NCI-H1048 (cell line): ENCODE results near the gene HAAO.
A peak's percentile ranks its signal among the peaks of the same experiment; 100 is the strongest.

ENCODE experiments used
- DNase-seq: peaks from one replicate; lab custom pipeline; 2025; lab: John Stamatoyannopoulos, UW

The HAAO gene

DNA sequence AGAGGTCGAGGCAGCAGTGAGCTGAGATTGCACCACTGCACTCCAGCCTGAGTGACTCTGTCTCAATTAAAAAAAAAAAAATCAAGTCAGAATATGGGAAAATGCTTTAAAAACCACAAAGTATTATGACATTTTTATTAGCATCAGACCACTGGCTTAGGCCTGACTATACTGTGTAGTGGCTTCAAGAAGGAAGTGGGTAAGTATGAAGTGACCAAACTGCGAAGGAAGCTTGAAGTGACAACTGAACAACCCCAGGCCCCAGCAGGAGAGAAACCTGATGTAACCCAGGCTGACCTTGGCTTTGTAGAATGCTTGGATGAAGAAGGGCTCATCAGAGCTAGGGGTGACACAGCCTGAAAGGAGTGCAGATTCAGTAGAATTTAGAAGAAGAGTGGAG lies 21.4 kb upstream of the HAAO start:
- DNase-seq: no peak

DNA sequence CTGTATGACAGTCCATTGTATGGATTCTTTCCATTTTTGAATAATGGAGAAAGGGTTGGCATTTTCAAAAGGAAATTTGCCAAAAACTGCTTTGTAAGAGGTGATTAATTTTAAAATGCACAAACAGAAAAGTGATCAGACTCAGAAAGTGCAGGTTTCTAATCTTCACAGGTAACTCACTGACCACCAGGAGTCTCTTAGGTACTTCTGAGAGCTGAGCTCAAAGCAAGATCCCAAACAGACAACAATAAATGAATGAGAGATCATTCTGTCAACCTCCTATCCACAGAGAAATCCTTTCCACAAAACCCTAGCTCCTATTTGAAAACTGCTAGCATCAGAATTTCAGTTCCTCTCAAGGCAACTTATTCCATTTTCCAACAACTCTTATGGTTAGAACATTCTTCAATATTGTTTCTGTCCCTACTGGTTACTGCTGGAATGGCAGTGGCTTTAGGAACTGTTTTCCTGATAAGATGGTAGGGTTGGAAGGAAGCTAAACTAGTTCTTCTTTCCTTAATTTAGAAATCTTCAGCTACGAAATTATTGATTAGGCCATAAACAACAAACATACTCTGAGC lies 20.6 kb upstream of the HAAO start:
- no peak for DNase-seq

DNA sequence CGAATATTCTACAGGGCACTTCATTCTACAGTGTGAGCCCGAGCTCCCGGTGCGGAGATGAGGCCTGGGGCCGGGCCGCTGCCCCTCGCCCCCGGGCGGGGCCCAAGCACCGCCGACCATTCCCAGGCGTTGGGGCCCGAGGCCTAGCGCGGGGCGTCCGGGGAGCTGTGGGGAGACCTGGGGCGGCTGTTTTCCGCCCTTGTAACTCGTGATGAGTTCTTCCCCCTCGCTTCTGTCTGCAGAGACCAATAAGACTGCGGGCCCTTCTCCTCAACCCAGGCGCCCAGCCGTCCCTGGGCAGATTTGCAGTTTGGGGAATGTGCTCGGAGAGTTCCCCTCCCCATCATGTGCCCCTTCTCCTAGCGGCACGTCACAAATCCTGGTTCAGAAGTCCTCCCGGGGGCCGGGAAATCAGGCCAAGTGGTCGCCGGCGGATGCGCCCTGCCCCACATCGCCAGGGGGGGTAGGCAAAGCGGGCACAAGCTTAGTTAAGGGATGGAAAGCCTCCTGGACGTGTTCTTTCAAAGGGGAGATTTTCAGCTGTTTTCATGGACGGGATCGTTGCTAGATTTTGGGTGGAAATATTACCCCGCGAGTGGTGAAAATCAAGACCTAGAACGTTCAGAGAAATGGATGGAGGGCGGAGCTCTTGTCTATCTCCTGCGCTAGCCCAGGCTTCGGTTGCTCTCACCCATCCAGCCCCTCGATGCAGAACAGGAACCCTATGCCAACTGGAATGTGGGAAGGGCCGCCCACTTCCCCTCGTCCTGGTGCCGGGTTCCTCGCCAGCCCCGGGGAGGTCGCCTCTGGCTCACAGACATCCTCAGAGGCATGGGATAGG lies 18.8 kb upstream of the HAAO start:
- no peak for DNase-seq

DNA sequence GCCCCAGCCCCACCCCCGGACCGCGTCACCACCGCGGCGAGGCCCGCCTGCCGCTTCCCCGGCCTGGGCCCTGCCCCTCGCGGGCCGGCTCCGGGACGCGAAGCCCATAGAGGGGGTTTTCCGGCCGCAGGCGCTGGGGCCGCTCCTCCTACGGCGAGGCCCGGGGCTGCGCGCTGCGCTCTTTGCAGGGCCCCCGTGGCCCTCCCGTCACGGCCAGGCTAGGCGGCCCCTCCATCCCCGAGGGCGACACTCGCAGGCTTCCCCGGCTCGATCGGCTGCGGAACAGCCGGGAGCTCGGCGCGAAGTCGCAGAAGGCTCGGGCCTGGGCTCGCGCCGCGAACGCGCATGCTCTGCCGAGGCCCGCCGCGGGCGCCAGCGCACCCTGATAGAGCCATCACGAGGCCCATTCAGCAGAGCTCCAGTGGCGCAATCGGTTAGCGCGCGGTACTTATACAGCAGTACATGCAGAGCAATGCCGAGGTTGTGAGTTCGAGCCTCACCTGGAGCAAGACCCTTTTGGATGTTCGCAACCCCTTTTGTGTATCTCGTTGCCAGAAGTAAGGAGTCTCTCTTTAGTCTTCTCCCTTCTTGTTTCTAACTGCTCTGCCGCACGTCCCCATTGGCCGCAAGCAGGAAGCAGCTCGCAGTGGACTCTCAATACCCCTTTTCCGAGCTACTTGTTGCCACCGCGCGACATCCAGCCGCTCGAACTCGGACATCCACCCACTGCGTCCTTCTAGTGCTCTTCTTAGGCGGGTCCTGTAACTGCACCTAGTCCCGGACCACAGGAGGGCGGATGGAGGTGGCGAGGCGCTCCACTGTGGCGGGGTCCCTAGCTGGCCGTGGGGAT lies 18.0 kb upstream of the HAAO start:
- DNase-seq: peak; percentile 69

DNA sequence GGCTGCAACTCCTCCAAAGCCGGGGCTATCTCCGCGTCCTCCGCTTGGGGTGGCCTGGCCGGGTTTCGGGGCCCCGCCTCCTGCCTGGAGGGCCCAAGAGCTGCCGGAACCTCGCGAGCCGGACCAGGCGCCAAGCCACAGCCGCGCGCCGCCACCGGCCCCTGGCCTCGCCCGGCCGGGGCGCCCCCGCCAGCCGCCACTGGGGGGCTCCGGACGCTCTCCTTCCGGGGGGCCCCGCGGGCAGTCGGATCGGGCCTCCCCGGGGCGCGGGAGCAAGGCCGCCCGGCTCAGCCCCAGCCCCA lies 17.4 kb upstream of the HAAO start:
- no peak for DNase-seq

DNA sequence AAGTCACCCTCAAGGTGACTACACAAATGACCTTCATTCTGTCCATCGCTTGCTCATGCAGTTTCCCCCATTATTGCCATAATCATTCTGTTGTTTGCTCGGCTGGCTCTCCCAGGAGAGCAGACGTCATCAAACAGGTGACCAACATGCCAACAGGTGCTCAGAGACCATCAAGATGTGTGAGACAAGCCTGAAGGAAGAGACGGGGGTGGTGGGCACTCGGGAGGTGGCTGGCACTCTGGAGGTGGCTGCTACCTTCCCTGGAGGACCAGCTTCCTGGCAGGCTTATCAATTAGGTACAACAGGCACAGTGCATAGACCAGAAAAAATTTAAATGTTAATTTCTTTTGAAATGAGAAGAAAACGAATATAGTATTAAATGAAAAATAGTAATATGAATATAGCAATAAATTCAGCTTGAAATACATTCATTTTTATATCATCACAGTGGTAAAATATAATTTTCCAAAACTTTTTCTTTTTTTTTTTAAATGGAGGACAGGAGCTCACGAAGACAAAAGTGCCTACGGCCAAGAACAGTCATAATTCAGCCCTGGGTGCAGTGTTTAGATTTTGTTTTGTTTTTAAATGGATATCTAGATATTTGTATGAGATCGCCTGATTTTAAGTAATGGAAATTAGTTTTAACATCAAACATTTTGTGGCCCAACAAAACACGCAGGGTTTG lies 16.9 kb upstream of the HAAO start:
- DNase-seq: no peak

DNA sequence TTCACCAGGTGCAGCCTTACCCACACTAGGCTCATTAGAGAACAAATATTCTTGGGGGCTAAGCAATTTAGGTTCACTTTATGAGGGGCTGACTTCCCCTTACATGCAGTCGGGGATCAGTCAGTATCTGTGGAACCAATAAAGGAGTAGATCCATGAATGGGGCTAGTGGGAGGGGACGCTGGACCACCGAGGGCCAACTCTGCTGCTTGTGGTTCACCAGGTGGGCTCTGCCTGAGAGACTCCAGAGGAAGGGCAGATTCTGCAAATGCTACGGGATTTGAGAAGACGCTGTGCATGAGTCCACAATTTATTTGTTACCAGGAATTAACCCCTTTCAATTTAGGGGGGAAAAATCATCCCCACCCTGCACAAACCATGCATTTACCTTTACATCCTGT lies 15.9 kb upstream of the HAAO start:
- no peak for DNase-seq

DNA sequence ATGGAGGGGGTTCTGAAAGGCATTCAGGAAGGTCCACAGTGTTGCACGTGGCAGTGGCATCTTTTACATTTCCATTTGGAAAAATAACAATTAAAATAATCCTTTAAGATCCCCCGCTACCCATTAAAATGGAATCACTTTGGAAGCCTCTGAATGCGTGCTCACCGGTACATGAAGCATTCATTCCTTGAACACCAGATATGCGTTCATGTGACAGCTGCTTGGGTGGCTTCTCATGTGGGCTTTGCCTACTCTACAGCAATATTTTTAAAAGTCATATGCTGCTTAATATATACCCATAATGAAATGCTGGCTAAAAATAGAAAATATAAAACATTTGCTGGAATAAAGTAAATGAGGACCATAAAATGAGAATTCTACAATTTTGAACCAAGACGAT lies 14.4 kb upstream of the HAAO start:
- DNase-seq: no peak

DNA sequence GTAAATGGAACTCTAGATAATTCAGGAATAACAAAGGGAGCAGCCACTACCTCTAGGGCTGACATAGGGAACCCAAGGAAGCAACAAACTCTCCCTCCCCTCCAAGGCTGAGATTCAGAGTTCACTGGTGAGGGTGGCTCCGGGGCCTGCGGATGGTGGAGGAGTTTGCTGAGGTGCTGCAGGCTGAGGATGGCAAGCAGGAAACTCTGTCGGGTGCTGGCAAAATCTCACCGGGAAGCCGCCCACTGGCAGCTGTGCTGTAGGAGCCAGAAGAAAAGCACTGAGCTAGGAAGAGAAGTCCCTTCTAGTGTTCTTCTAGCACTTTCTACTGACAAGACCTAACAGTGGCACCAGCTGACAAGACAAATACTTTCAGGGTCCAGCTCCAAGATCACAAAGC lies 12.5 kb upstream of the HAAO start:
- no peak for DNase-seq

DNA sequence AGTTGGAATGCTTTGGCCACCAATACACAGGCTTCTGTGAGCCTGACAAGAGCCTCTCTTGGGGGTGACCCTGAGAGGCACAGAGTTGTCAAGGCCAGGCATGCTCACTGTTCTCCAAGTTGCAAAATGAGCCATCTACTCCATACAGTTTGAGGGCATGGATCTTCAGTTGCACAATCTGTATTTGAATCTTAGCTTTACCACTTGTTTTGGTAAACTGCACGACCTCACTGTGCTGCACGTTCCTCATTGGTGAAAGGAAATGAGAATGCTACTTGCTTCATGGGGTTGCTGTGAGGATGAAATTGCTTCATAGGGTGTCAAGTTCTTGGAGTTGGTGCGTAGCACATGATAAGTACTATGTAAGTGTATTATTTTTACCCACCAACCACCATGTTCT lies 12.0 kb upstream of the HAAO start:
- DNase-seq: no peak

DNA sequence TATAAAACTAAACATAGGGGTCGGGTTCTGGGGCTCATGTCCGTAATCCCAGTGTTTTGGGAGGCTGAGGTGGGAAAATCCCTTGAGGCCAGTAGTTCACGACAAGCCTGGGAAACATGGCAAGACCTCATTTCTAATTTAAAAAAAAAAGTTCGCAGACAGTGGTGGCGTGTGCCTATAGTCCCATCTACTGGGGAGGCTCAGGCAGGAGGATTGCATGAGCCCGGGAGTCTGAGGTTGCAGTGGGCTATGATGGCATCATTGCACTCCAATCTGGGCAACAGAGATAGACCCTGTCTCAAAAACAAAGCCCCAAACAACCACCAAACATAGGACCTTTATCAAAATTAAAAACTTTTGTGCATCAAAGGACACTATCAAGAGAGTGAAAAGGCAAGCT lies 9.8 kb upstream of the HAAO start:
- no peak for DNase-seq

DNA sequence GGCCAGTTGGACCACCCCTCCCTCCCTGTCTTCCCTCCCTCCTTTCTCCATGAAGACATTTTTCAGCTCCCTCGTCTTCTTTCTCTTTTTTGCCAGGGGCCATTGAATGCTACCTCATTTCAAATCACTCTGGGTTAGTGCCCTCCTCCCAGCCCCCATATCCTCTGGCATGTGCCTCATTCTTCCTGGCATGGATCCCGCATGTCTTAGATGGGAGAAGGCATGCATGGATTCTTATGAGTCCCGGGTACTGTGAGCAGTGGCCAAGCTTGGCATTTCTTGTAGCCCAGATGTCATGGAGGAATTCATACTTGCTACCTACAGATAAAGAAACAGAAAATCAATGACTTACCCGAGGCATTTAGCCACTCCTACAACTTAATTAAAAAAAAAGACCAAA lies 9.0 kb upstream of the HAAO start:
- DNase-seq: no peak

DNA sequence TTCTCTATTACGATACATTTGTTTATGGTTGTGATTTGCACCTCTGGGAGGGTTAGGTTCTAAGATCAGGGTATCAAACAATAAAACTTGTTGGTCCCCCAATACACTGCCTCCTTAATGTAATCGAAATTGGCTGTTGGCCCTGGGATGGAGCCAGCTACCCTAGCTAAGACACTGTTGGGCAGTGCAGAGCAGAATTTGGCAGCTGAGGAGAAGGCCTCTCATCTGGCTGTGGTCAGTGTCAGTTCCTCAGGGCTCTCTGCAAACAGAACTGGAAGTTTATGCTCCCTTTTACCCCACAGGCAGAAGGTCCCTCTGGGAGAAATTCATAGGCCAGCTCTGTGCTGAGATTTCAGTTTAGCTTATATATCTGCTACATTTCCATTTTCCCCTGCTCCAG lies 8.6 kb upstream of the HAAO start:
- DNase-seq: no peak

DNA sequence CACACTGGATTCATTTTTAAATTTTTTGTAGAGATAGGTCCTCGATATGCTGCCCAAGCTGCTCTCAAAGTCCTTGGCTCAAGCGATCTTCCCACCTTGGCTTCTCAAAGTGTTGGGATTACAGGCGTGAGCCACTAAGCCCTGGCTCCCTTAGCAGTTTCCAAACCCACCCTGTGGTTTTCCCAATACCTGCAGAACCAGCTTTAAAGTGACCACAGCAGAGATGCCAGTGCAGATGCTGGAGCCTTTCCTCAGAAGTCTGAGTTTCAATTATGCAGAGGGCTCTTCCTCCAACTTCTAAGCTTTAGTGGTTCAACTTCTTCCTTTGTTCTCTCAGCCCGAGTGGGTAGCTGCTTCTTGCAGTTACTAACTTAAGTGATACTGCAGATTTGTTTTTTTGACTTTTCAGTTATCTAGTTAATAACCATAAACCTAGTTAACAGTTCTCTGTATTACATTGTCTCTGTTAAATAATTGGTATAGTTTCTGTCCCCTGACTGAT lies 8.1 kb upstream of the HAAO start:
- DNase-seq: no peak

DNA sequence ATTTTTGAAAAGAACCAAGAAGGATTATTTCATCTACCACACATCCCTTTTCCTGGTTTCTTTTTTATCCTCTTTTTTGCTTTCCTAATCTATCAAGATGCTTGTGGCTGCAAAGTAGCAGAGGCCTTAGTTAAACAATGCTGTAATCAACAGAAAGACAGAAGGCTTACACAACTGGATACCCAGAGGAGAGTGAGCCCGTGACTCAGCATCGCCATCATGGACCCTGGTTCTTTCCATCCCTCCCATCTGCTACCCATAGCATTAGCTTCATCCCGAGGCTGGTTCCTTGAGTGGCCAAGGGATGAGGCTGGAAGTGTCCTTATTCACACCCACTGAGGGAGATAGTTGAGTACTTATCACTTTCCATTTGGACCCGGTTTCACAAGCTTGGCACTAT lies 7.5 kb upstream of the HAAO start:
- no peak for DNase-seq

DNA sequence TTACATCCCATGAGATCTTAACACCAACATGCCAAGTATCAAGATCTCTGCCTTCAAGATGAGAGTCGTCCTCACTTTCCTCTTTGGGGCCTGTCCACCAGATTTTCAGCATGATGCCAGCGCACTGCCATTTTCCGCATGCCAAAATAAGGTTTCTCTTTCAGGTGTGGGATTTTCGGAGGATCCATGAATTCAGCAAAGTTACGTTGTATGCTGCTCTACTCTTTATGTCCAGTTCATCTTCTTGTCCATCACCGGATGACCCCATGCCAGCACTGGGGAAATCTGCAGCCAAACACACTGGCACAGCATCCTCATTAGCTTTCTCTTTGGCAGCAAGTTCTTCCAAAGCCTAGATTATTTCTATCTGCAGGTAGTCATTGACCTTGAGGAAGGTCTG lies 4.9 kb upstream of the HAAO start:
- DNase-seq: no peak

DNA sequence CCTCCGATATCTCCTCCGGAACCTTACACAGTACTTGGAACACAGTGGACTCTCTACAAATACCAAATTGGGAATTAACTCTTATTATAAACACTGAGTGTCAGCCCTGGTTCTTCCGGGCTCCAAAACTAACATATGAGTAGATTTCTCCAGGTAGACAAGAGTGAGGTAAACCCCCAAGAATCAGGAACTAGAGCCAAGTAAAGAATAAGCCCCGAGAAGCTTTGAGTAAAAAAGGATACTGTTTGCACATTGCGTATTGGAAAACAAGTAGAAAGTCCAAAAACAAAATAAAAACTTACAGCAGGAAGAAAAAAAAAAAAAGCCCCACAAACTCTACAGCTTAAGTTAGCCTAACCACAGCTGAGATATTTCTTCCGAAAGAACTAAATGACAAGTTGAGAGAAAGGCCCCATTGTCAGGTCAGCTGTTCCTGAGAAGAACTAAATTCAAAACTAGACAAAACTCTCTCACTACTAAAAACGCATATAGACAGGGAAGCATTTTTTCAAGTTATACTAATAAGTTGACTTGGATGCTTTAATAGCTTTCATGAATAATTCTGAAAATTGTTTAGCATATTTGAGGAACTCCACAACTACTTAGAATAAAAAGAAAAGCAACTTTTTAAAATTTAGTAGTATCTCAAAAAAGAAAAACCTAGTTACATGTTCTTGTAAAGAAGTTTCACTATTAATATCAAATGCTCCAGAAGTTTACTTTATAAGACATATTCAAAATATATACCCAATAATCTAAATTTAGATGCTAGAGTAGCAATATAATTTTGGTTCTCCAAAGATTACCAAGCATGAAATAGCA lies 4.3 kb upstream of the HAAO start:
- DNase-seq: no peak

DNA sequence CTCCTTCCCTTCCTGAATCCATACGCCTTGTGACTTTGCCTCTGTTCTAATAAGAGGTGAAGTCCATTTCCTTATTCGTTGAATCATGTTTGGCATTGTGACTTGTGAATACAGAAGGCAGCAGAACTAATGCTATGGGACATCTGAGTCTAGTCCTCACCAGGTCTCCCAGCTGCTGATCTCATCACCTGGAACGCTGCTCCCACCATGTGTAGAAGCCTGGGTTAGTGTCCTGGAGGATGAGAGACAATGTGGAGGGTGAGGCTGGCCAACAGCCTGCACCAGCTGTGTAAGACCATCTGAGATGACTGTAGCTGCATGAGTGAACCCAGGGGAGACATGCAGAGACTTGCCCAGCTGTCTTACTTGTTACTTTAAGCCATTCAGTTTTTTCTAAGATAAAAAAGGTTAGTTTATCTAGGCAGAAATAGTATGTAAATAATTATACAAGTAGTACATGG lies 3.5 kb upstream of the HAAO start:
- DNase-seq: no peak

DNA sequence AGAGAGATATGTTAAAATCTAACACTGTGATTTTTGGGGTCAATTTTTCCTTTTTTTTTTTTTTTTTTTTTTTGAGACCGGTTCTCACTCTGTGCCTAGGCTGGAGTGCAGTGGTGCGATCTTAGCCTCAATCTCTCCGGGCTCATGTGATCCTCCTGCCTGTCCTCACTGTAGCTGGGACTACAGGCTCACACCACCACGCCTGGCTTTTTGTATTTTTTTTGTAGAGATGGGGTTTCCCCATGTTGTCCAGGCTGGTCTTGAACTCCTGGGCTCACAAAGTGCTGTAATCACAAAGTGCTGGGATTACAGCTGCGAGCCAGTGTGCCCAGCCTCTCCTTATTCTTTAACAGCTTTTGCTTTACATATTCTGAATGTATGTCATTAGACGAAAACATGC lies 2.9 kb upstream of the HAAO start:
- DNase-seq: no peak

DNA sequence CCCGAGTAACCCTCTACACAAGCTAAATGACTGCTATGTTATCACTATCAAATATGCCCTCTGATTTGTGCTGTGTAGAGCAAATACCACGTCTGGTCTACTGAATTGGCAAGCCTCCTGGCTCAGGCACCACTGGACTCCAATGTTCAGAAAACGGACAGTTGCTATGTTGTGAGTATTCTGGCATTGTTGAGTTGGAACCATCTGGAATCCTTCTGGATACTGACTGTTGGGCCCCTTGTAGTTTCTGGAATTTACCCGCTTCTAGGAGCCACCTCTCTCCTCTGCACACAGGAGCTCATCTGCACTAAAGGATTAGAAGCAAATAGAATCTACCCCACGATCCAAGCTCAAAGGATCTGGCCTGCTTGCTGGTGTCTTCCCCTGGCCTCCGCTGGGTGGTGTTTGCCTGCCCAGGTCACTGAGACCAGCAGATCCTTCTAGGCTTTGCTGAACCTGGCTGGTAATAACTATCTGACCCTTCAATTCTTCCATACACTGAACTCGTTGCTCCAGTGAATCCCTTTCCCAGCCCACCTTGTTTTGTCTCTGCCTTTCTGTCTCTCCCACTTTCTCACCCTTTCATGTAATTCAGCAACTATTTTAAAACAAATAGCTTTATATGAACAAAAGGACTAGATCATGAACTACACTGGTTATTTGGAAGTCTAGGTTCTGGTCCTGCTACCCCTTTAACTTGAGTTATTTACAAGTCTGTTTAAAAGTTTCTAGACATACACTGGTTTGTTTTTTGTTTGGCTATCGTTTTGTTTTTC lies 2.1 kb upstream of the HAAO start:
- no peak for DNase-seq
